Hepatic stellate cell (primary cell): ENCODE measurements around the gene HPS3.

Experiments used
- DNase-seq: peaks from one replicate; pipeline ENCODE4 v3.0.0; 2011; ENCODE audit warnings: low spot score

The HPS3 gene

DNA sequence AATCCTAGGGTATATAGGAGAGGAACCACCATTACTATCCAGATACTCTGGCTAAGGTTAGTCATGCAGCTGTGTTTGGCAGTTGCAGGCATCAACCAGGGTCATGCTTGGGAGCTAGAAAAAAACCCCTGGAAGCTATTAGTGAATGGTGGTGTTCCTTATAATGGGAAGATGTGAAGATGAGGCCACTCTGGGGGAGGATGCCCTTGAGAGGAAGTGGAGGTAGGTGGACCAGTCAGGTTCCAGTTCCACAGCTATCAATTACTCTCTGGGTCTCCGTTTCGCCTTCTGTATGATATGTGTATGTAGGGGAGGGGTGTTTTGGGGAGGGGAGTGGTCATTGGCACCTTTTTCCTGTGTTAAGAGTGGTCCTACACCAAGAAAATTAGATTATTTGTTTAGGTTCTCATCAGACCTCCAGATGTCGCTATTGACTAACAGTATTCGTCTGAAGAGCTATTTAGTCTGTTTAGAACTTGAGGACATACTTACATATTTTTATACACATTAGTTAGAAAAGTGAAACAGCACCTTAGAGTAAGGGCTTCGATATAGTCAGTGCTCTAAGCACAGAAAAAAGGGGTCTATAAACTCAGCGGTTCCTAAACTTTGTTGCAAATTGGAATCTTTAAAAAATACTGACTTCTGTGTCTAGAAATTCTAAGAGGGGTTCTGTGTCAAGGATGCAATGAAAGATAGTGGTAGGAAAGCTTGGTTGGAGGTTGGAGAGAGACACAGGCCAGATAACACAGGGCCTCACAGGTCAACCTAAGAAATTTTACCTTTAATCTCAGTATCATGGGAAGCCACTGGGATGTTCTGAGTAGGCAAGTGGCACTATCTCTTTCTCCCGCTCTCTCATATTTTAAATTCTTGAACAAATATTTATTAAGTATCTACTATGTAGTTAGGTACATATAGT is 9.1 kb upstream of the HPS3 start:
- DNase-seq, result peak; percentile 54

DNA sequence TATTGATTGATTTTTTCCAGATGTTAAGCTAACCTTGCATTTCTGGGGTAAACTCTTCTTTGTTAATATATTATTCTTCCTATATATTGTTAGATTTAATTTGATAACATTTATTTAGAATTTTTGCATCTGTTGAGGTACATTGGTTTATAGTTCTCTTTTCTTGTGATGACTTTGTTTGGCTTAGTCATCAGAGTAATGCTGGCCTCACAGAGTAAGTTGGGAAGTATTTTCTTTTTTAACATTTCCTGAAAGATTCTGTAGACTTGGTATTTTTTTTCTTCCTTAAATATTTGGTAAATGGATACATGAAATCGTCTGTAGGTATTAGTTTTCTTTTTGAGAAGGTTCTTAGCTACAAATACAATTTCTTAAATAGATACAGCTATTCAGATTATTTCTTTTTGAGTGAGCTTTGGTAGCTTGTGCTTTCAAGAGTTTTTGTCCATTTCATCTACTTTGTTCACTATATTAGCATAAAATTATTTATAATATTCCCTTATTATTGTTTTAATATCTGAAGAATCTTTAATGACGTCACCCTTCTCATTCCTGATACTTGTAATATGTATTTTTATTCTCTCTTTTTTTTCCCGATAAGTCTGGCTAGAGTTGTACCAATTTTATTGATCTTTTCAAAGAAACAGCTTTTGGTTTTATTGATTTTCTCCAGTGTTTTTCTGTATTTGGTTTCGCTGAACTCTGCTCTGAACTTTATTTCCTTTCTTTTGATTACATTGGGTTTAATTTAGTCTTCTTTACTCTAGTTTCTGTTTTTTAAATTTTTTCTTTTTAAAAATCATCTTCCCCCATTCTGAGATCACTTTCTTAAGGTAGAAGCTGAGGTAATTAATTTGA is 6.5 kb upstream of the HPS3 start:
- DNase-seq, result no peak

DNA sequence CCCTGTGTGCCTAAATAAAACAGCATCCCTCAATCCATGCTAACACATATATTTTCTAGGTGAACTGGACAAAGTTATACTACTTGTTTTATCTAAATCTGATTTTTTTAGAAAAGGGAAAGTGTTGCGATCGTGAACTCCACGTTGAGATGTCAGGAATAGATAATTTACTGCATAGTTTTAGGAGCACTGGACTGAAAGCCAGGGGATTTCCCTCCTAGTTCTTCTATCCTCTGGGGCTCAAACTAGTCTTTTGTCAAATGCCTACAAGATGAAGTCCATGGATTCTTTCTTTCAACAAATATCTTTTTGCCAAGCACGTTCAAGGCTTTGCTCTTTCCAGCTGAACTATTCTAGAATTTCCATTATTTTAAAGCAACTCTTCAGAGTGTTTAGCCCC is 617 bp upstream of the HPS3 start:
- DNase-seq, result no peak

DNA sequence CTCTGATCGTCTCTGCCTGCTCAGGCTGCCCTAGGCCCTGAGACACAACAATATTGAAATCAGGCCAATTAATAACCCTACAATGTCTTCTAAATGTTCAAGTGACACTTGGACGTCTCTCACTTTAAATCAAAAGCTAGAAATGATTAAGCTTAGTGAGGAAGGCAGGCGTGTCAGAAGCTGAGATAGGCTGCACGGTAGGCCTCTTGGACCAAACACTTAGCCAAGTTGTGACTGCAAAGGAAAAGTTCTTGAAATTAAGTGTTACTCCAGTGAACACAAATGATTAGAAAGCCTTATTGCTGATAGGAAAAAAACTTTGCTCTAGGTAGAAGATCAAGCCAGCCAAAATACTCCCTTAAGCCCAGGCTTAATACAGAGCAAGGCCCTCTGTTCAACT is 2.2 kb downstream of the HPS3 start:
- no peak for DNase-seq

DNA sequence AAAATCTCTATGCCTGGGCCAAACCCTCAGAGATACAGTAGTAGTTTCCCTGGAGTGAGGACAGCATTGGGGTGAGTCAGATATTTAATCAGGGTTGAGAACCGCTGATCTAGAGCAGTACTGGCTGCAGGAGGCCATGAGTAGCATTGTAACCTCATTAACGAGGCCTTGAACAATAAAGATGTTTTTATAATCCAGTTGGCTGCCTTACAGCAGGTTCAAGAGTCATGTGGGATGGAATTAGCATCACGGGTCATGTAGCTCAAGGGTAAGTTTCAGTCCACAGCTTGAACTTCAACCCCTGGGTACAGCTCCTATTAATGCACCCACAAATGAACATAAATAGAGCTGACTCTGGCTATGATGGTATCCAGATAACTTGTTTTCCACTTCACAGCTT is 5.1 kb downstream of the HPS3 start:
- peak; percentile 28 for DNase-seq

DNA sequence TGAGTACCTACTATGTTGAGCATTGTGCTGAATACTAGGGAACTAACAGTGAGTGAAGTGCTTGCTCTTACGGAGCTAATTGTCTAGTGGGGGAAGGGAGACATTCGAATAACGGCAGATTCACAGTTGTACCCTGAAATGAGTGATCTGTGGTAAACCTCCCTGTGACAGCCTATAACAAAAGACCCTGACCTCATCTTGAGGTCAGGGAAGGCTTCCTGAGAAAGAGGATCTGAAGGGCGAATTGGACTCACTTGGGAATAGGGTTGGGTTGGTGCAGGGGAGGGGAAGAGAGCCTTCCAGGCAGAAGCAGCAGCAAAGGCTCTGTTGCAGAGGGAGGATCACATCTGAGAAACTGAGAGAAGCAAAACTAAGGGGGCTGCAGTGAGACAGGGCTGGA is 13.2 kb downstream of the HPS3 start:
- DNase-seq, result no peak

DNA sequence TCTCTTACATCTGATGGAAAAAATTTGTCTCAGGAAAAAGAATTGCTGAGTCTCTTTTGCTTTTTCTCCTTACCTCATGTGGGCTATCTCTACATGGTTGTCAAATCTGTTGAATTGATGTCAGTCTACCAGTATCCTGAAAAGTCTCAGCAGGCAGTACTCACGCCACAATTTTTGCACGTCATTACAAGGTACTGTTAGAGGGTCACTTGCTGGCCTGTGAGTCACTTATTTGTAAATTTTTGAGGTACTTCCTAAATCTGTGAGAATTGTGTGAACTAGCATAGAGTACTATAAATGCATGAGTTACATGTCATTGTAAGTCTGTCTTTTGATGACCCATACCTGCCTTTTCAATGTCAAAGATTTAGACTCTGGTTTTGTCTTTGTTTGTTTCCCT is 15.9 kb downstream of the HPS3 start:
- DNase-seq, result no peak

DNA sequence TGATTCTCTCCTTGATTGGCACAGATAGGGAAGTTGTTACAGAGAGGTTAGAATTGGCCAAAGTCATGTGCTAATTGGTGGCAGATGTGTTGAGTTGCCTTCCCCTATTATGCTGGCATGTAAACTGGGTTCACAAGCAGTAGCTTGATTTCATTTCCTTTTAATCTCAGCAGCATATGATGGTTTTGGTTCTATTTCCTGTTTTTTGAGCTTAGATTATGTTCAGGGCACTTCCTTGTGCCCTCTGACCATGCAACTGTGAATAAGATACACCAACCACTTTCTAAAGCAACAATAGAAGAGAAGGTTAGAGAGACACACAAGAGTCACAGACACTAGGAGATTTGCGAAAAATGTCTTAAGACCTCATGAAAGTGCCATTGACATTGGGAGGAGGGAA is 16.5 kb downstream of the HPS3 start:
- DNase-seq, result no peak

DNA sequence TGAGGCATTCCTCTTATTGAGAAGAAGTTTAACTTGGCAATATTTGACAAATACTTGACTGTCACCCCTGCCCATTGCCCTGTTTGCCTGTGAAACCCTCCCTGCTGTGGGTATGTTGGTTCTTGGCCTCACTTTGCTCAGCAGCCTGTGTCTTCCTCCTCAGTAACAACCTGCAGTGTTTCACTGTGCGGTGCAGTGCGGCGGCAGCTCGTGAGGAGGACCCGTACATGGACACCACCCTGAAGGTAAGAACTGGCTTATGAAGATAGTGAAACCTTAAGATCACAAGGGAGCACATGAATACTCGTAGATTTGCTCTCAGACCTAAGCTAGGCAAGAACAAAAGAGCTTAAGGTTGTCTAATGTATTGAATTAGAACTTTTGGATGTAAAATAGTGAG is 21.0 kb downstream of the HPS3 start:
- DNase-seq, result no peak

DNA sequence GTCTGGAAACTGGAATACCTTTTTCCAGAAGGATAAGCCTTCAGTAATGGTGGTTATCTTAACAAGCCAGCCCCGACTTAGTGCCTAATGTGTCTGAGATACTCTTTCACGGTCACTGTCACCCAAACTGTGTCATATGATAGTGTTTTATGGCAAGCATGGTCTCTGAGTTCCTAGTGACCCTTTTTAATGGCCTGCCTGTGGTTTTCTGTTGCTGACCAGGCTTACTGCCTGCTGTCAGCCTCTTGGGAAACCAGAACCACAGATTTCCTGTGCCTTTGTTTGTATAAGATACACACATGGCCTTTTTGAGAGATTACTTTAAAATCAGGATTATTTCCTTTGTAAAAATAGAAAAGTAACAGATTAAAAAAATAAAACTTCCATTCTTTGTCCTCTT is 22.4 kb downstream of the HPS3 start:
- DNase-seq, result peak; percentile 42

DNA sequence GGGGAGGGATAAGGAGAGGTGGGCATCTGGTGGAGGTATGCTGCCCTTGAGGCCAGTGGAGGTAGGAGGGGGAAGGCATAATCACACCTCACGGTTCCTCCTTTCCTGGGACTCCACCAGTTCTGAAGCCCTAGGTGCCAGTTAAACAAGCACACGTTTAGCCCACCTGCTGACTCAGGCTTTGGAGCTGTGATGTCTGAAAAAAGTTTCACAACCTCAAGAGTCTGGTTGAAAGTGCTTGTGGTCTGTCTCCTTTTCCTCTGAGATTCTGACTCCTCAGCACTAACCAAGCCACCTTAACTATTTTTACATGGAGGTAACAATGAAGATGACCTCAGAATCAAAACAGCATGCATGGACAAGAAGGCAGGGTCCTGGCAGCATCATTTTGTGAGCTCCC is 23.0 kb downstream of the HPS3 start:
- peak; percentile 5 for DNase-seq

DNA sequence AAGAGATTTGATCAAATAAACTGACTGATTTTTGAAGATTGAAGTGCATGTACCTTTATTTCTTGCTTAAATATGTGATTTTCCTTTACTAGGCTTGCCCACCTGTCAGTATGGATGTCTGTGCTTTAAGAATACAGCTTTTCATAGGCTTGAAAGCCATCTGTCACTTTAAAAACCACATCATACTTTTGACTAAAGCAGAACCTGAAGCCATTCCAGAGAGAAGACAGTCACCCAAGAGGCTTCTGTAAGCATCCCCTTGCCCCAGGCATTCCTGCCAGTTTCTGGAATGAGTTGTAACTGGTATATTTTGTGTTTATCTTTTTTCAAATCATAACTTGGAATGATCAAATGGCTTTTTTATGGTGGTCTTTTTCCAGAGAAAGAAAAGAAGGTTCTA is 24.0 kb downstream of the HPS3 start:
- no peak for DNase-seq

DNA sequence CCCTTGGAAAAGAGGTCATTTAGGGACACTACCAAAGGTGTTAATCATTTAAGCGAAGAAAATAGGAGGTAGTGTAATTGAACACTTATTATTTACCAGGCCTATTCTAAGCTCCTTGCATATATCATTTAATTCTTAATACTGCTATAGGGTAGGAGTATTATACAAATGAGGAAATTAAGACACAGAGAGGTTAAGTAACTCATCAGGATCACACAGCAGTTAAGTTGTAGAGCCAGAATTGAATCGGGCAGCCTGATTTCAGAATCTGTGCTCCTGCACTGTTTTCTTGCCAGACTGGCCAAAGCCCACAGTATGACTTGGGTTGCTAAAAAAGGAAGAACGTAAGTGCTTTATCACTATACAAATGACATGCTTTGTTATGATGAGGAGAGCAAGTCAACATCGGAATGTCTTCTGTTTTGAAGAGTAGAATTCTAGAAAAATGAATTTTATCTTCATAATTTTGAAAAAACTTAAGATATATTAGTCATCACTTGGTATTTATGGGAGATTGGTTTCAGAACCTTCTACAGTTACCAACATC is 31.4 kb downstream of the HPS3 start:
- DNase-seq, result peak; percentile 30

DNA sequence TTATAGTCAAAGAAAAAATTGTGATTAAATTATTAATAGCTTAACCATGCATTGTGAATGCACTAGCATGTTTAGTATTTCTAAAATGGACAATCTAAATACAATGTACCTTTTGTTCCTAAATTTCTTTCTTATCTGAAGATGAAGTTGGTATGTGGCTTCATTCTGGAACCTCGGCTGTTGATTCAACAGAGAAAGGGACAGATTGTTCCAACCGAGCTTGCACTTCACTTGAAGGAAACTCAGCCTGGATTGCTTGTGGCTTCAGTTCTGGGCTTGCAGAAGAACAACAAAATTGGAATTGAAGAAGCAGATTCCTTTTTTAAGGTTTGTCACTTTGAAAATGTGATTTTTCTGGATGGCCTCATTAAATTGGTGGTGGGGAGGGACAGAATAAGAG is 32.6 kb downstream of the HPS3 start:
- DNase-seq, result no peak

DNA sequence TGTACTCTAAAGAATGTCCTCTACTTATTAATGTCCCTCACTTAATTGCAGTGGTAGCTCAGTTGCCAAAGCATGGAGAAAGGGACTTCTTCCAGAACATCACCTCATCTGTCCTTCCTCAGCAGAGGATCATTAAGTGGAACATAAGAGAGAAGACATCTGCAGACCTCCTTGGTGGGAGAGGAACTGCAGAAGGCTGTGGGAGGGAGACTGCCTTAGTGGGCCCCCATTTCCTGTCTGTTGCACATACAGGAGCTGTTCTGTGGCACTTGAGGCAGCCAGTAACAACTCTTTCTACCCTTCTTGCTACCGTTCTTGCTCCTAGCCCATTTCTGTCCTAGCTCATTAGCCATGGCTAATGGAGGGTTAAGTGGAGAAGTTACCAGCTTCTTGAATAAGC is 33.6 kb downstream of the HPS3 start:
- no peak for DNase-seq

DNA sequence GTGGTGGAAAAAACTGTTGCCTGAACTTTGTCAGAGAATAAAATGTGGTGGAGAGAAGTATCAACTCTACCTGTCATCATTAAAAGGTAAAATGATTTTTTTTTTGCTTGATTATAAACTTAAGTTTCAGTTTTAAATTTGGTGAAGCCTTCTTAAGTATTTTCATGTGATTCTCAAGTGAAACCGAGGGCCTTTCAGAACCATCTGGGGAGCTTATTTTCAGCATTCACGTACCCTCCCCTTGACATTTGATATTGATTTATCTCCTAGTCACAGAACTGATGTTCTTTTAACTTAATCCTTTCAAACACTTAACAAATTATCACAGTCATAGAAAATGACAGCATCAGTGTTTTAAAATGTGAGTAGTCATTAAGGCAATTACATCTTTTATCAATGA is 38.5 kb downstream of the HPS3 start:
- DNase-seq, result no peak

DNA sequence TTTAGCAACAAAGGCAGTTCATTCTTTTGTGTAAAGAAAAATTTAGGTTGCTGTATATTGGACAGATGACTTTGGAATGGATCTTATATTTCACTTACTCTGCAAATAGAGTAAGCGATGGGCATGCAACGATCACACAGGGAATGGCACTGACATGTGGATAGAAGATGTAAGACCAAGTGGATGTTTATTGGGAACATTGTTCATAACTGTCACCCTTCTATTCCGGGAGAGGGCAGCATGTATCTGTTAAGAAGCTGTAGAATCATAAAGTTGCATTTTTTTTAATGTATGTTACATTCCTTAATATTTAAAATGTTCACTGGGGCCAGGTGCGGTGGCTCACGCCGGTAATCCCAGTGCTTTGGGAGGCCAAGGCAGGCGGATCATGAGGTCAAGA is 41.2 kb downstream of the HPS3 start:
- no peak for DNase-seq

DNA sequence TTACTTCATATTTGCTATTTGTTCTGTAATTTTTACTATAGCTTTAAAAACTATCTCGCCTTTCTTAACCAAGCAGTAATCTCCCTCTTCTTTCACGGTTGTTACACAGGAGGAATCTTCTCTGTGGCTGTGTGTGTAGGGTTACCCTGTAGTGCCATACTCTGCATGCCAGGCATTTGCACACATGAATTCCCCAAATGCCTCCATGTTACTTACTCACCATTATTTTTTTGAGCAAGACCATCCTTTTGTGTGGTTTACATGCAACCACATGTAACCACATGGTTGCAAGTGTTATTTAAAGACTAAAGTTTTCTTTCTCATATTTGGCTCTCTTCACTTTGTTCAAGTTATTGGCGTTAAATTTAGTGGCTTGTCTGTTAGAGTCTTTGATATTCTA is 45.5 kb downstream of the HPS3 start:
- no peak for DNase-seq

DNA sequence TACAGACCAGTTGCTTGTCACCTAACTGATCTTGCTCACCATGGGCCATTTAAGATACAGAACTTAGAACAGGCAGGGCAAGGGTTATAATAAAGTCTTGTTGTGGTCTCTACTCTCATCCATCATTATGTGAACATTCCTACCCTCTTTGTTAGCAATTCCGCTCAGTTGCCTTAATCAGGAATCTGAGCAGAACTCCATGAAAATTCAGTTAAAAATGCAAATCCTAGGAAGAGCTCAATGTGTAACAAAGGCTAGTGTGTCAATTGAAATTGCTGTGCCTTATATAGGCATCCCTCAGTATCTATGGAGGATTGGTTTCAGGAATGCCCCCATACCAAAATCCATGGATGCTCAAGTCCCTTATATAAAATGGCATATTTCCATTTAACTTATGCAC is 47.7 kb downstream of the HPS3 start:
- no peak for DNase-seq

DNA sequence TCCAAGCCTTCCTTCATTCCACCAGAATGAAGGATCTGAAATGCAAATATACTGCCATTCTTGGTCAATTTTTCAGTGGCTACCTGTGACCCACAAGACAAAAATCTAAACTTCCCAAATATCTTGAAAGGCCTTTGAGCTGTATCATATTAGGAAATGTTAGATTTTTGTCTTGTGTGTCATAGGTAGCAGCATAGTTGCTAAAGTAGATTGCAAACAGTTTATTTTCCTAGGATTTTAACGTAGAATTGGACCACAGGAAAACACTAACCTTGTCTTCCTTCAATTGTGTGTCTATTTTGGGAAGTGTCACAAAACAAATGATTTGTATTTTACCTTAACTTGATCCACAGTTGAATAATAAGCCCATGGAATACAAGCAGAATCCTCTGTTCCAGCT is 49.8 kb downstream of the HPS3 start:
- no peak for DNase-seq

DNA sequence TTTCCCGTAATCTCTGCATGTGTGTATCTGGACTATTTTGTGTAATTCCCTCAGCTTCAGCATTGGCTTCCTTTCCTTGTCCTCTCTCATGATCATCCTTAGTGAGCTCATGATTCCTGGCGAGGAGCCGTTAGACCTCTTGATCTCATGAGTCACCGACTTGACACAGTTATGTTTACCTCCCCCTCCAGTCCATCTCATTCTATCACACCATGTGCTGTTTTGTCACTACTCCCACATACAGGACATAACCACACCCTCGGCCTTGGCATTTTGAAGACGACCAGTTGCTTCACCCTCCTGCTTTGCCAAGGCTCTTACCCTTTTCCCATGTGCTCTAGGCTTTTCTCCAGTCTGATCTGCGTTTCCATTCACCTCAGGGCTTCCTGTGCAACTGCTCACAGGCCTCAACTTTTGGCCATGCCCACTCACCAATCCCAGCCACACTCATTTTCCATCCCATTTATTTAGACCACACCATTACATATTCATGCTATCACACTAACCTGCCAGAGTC is 50.7 kb downstream of the HPS3 start:
- peak; percentile 85 for DNase-seq

DNA sequence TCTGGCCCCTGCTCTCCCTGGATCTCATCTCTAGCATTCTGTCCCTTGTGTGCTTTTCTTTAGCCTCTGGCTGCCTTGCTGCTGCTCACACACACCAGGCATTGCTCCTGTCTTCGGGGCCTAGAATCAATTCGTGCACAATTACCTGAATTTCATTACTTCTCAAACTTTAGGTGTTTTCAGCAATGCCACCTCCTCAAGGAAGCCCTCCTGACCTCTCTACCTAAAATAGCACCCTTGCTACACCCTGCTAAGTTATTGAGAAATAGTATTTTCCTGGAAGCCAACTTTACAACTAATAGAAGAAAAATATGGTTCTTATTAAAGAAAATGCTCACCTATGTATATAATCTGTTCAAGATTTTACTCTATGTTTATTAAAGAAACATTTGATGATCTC is 51.7 kb downstream of the HPS3 start:
- no peak for DNase-seq

DNA sequence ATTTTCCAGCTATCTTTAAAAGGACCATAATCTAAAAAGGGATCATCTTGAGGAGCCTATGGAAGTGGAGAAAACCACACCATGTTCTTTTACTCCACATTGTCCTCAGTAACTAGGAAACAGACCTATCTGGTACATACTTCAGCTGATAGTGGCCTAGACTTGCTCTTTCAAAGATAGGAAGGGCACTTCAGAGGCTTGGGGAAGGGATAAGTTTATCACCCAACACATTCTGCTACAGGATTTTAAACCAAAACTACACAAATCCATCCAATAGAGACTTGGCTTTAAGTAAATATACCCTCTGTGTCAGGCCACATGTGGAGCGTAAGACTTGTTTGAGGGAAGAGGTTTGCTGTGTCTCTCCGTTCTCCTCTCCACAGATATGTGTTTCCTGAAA is 56.8 kb downstream of the HPS3 start:
- DNase-seq, result no peak
